K562 (cell line): ENCODE data around the gene EIF5. TPM values are rescaled to one million over a fixed set of nuclear protein-coding genes. Genes with fewer than 3 reads are reported as not detected.

Experiments
- CEBPG ChIP-seq, 3 experiments: fragments of 200-800 bp in 1 of 3; sonication (Bioruptor generic) in 1 of 3; sonication (generic) in 1 of 3; formaldehyde crosslinking in 1 of 3; IDR thresholded peaks in 2 of 3; conservative IDR thresholded peaks in 1 of 3; 2 replicates each; pipeline versions ENCODE4 v1.6.1 to v1.8.0; 2016 to 2022; ENCODE audit warnings: missing compliant biosample characterization in 2 of 3, missing genetic modification characterization in 2 of 3, mild to moderate bottlenecking in 1 of 3, missing genetic modification reagents in 1 of 3
- HEY1 ChIP-seq: fragments of 250-450 bp; sonication (Bioruptor Pico); IDR thresholded peaks from 2 replicates; pipeline ENCODE4 v1.5.0; 2020; ENCODE audit warnings: mild to moderate bottlenecking, moderate library complexity, borderline replicate concordance
- JUND ChIP-seq, 2 experiments: IDR thresholded peaks; 2 replicates in 1 of 2; 3 replicates in 1 of 2; pipeline ENCODE4 v1.6.1; 2011; ENCODE audit warnings: borderline replicate concordance in 2 of 2, low read depth in 2 of 2, low read length in 2 of 2, improper control_type of control experiment in 1 of 2, missing biosample characterization in 1 of 2, missing genetic modification characterization in 1 of 2, missing genetic modification reagents in 1 of 2
- NR3C1 ChIP-seq: sonication (generic); formaldehyde crosslinking; IDR thresholded peaks from 2 replicates; pipeline ENCODE4 v1.8.1; 2022; ENCODE audit warnings: missing genetic modification reagents
- SP2 ChIP-seq: IDR thresholded peaks from 2 replicates; pipeline ENCODE4 v1.6.1; 2011; ENCODE audit warnings: mild to moderate bottlenecking, low read depth, low read length, moderate library complexity; ENCODE audit not compliant: poor library complexity, severe bottlenecking; ENCODE audit errors: extremely low read depth
- ZFP30 ChIP-seq: fragments of 250-450 bp; sonication (Bioruptor Pico); IDR thresholded peaks from 2 replicates; pipeline ENCODE4 v1.8.0; 2022; ENCODE audit warnings: moderate library complexity, mild to moderate bottlenecking, inconsistent platforms, borderline replicate concordance
- ZNF76 ChIP-seq: fragments of 250-450 bp; sonication (Bioruptor Pico); IDR thresholded peaks from 2 replicates; pipeline ENCODE4 v1.4.0; 2020; ENCODE audit warnings: mild to moderate bottlenecking, moderate library complexity, borderline replicate concordance
- polyA plus RNA-seq, 8 experiments: library from polyadenylated mRNA; depleted of rRNA in 4 of 8; stranded (reverse) in 5 of 8; unstranded in 3 of 8; fragments of >200 nt; fragmentation: Nextera tagmentation in 2 of 8; fragmentation: Illumina TruSeq in 1 of 8; extraction: Ambion mirVana in 2 of 8; extraction: Trizol in 1 of 8; gene quantifications; 2 replicates each; pipeline versions ENCODE4 v1.2.1 to v1.2.3, GENCODE V29; 2011 to 2014; ENCODE audit warnings: inconsistent platforms in 1 of 8, missing spikeins in 1 of 8
- total RNA-seq, 7 experiments: library from RNA; depleted of rRNA in 6 of 7; stranded (reverse); fragments of >200 nt in 6 of 7; fragmentation: Illumina TruSeq in 2 of 7; extraction: Trizol in 2 of 7; gene quantifications; 2 replicates each; pipeline versions ENCODE4 v1.2.1 to v1.2.3, GENCODE V29; 2011 to 2021; ENCODE audit warnings: low replicate concordance in 1 of 7
- TF ChIP-seq, protein P1 (sequence below): fragments of 200-600 bp; sonication (generic); IDR thresholded peaks from one replicate; pipeline ENCODE4 v1.6.1; 2012; ENCODE audit warnings: mild to moderate bottlenecking, low read depth, low read length, inconsistent platforms
- TF ChIP-seq, protein P2 (sequence below): fragments of 450-650 bp; IDR thresholded peaks from 2 replicates; pipeline ENCODE4 v1.6.1; 2016; ENCODE audit warnings: borderline replicate concordance

Gene EIF5
- total and polyA plus RNA-seq, 9 of the 15 experiments (the other 6 are each of a cell fraction or from before 2014, with no cell fraction given) = 92.7 to 442 (median 190) TPM

DNA sequence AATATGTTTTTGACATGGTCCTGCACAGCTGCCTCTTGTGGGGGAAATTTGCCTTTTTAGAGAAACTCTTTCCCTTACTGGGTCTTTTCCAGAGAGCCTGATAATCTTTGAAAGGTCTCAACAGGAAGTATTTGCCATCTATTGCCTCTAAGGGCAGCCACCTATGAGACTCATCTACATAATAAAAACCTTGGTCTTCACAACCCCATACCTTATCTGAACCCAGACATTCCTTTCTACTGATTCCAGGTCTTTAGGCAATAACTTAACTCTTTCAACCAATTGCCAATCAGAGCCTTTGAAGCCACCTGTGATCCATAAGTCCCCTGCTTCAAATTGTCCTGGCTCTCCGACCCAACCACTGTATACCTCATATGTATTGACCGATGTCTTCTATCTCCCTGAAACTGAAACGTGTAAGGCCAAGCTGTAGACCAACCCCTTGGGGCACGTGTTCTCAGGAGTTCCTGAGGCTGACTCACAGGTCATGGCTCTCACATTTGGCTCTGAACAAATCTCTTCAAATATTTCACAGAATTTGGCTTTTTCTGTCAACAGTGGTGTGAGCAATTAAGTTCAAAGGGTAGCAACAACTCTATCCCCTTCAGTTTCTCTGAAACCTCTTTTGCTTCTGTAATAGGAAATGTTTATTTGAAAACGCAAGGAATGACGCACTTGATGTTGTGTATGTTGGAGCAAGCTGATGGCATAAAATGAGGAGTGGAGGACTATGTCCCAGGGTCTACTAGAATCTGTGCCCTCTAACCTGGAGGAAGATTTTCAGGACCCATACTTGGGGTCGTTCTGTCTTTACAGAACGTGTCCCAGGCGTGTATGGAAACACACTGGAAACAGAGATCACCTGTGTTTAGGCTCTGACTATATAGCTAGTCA lies 49.2 kb upstream of the EIF5 start (continued):
- TF ChIP-seq, protein P1, sequence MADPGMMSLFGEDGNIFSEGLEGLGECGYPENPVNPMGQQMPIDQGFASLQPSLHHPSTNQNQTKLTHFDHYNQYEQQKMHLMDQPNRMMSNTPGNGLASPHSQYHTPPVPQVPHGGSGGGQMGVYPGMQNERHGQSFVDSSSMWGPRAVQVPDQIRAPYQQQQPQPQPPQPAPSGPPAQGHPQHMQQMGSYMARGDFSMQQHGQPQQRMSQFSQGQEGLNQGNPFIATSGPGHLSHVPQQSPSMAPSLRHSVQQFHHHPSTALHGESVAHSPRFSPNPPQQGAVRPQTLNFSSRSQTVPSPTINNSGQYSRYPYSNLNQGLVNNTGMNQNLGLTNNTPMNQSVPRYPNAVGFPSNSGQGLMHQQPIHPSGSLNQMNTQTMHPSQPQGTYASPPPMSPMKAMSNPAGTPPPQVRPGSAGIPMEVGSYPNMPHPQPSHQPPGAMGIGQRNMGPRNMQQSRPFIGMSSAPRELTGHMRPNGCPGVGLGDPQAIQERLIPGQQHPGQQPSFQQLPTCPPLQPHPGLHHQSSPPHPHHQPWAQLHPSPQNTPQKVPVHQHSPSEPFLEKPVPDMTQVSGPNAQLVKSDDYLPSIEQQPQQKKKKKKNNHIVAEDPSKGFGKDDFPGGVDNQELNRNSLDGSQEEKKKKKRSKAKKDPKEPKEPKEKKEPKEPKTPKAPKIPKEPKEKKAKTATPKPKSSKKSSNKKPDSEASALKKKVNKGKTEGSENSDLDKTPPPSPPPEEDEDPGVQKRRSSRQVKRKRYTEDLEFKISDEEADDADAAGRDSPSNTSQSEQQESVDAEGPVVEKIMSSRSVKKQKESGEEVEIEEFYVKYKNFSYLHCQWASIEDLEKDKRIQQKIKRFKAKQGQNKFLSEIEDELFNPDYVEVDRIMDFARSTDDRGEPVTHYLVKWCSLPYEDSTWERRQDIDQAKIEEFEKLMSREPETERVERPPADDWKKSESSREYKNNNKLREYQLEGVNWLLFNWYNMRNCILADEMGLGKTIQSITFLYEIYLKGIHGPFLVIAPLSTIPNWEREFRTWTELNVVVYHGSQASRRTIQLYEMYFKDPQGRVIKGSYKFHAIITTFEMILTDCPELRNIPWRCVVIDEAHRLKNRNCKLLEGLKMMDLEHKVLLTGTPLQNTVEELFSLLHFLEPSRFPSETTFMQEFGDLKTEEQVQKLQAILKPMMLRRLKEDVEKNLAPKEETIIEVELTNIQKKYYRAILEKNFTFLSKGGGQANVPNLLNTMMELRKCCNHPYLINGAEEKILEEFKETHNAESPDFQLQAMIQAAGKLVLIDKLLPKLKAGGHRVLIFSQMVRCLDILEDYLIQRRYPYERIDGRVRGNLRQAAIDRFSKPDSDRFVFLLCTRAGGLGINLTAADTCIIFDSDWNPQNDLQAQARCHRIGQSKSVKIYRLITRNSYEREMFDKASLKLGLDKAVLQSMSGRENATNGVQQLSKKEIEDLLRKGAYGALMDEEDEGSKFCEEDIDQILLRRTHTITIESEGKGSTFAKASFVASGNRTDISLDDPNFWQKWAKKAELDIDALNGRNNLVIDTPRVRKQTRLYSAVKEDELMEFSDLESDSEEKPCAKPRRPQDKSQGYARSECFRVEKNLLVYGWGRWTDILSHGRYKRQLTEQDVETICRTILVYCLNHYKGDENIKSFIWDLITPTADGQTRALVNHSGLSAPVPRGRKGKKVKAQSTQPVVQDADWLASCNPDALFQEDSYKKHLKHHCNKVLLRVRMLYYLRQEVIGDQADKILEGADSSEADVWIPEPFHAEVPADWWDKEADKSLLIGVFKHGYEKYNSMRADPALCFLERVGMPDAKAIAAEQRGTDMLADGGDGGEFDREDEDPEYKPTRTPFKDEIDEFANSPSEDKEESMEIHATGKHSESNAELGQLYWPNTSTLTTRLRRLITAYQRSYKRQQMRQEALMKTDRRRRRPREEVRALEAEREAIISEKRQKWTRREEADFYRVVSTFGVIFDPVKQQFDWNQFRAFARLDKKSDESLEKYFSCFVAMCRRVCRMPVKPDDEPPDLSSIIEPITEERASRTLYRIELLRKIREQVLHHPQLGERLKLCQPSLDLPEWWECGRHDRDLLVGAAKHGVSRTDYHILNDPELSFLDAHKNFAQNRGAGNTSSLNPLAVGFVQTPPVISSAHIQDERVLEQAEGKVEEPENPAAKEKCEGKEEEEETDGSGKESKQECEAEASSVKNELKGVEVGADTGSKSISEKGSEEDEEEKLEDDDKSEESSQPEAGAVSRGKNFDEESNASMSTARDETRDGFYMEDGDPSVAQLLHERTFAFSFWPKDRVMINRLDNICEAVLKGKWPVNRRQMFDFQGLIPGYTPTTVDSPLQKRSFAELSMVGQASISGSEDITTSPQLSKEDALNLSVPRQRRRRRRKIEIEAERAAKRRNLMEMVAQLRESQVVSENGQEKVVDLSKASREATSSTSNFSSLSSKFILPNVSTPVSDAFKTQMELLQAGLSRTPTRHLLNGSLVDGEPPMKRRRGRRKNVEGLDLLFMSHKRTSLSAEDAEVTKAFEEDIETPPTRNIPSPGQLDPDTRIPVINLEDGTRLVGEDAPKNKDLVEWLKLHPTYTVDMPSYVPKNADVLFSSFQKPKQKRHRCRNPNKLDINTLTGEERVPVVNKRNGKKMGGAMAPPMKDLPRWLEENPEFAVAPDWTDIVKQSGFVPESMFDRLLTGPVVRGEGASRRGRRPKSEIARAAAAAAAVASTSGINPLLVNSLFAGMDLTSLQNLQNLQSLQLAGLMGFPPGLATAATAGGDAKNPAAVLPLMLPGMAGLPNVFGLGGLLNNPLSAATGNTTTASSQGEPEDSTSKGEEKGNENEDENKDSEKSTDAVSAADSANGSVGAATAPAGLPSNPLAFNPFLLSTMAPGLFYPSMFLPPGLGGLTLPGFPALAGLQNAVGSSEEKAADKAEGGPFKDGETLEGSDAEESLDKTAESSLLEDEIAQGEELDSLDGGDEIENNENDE = no peak
- TF ChIP-seq CEBPG (CRISPR knock-in tag; IDR thresholded peaks at IDR 0.05) (no peak), CEBPG (tag; conservative IDR thresholded peaks at IDR 0.05 in 1 of 2, IDR thresholded peaks at IDR 0.05 in 1 of 2) (no peak), ZFP30 (CRISPR knock-in tag) (no peak), SP2 (no peak), NR3C1 (CRISPR knock-in tag) (no peak), JUND (IDR thresholded peaks at IDR 0.05; ENCODE audit: borderline replicate concordance, low read depth, low read length) (no peak), JUND (tag; IDR thresholded peaks at IDR 0.05; ENCODE audit: borderline replicate concordance, low read depth, low read length) (0 out of 3 replicates have a peak, but pooled peaks have one; percentile 17), ZNF76 (CRISPR knock-in tag) (no peak), HEY1 (CRISPR knock-in tag) (no peak)
- TF ChIP-seq, protein P2, sequence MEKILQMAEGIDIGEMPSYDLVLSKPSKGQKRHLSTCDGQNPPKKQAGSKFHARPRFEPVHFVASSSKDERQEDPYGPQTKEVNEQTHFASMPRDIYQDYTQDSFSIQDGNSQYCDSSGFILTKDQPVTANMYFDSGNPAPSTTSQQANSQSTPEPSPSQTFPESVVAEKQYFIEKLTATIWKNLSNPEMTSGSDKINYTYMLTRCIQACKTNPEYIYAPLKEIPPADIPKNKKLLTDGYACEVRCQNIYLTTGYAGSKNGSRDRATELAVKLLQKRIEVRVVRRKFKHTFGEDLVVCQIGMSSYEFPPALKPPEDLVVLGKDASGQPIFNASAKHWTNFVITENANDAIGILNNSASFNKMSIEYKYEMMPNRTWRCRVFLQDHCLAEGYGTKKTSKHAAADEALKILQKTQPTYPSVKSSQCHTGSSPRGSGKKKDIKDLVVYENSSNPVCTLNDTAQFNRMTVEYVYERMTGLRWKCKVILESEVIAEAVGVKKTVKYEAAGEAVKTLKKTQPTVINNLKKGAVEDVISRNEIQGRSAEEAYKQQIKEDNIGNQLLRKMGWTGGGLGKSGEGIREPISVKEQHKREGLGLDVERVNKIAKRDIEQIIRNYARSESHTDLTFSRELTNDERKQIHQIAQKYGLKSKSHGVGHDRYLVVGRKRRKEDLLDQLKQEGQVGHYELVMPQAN = no peak
